OCI-LY7 (cell line): ENCODE results near the gene TRHDE. TPM values are rescaled to one million over a fixed set of nuclear protein-coding genes. Genes with fewer than 3 reads are reported as not detected.

ENCODE experiments used
- BruUV-seq: library from RNA; stranded (reverse); fragments of 400-500 nt; replicated peaks from 2 replicates; lab custom pipeline; 2021; lab: Mats Ljungman, UMichigan
- CTCF ChIA-PET: fragments of 300-600 bp; sonication (Branson Sonifier 250); formaldehyde crosslinking; loops from one replicate; lab custom pipeline; 2022; ENCODE audit warnings: antibody characterized with exemption; ENCODE audit not compliant: unreplicated experiment; lab: Charles Lee
- POLR2A ChIA-PET: fragments of 300-600 bp; sonication (Branson Sonifier 250); formaldehyde crosslinking; loops from one replicate; lab custom pipeline; 2022; ENCODE audit warnings: antibody characterized with exemption; lab: Charles Lee
- DNase-seq: peaks from one replicate; pipeline ENCODE4 v3.0.0-alpha.2; 2015; ENCODE audit warnings: low spot score
- H2AFZ ChIP-seq: fragments of 200-600 bp; sonication (generic), shearing (Covaris generic); 2 replicates; pipeline ENCODE4 v1.6.1; 2014; ENCODE audit warnings: mild to moderate bottlenecking, antibody characterized with exemption, low read length, moderate library complexity
- H3K27ac ChIP-seq: fragments of 200-600 bp; sonication (generic); 2 replicates; pipeline ENCODE4 v1.5.1; 2014; ENCODE audit warnings: mixed run types, low read depth, mild to moderate bottlenecking, moderate library complexity, low read length, inconsistent platforms; ENCODE audit not compliant: poor library complexity, severe bottlenecking
- H3K36me3 ChIP-seq: fragments of 200-600 bp; sonication (generic); 2 replicates; pipeline ENCODE4 v1.6.1; 2014; ENCODE audit warnings: mild to moderate bottlenecking, antibody characterized with exemption, low read length, moderate library complexity, mixed read lengths; ENCODE audit not compliant: insufficient read depth
- H3K4me1 ChIP-seq: fragments of 200-600 bp; sonication (generic); 2 replicates; pipeline ENCODE4 v1.5.1; 2014; ENCODE audit warnings: mild to moderate bottlenecking, low read length; ENCODE audit not compliant: insufficient read depth, poor library complexity, severe bottlenecking
- H3K4me2 ChIP-seq: fragments of 200-600 bp; sonication (generic); 2 replicates; pipeline ENCODE4 v1.6.1; 2014; ENCODE audit warnings: mild to moderate bottlenecking, low read length
- H3K4me3 ChIP-seq: fragments of 200-600 bp; sonication (generic); 2 replicates; pipeline ENCODE4 v1.5.1; 2014; ENCODE audit warnings: mild to moderate bottlenecking, low read depth, low read length; ENCODE audit not compliant: poor library complexity, severe bottlenecking
- H3K79me2 ChIP-seq: fragments of 200-600 bp; sonication (generic); 2 replicates; pipeline ENCODE4 v1.6.1; 2016; ENCODE audit warnings: low read depth, mild to moderate bottlenecking, low read length, moderate library complexity, mixed read lengths; ENCODE audit not compliant: insufficient read depth
- H3K9me2 ChIP-seq: fragments of 200-600 bp; sonication (generic); 2 replicates; pipeline ENCODE4 v1.6.1; 2016; ENCODE audit warnings: mild to moderate bottlenecking, low read length, mixed read lengths; ENCODE audit not compliant: insufficient read depth
- H3K9me3 ChIP-seq: fragments of 200-600 bp; sonication (generic); 2 replicates; pipeline ENCODE4 v1.6.1; 2014; ENCODE audit warnings: mild to moderate bottlenecking, mixed run types, low read length, mixed read lengths
- H4K20me1 ChIP-seq: fragments of 200-600 bp; sonication (generic); 2 replicates; pipeline ENCODE4 v1.6.1; 2014; ENCODE audit warnings: mild to moderate bottlenecking, antibody characterized with exemption, low read length, moderate library complexity, mixed read lengths; ENCODE audit not compliant: insufficient read depth
- EZH2phosphoT487 ChIP-seq: fragments of 200-600 bp; sonication (generic); IDR thresholded peaks from 2 replicates; pipeline ENCODE4 v1.6.1; 2018; ENCODE audit warnings: low read depth, borderline replicate concordance, mild to moderate bottlenecking, mixed run types, antibody characterized with exemption, low read length, moderate library complexity, mixed read lengths
- intact Hi-C: fragments of 100-400 bp; cut with micrococcal nuclease; formaldehyde crosslinking; loops from one replicate; pipeline ENCODE4 v1.10.0; 2022; ENCODE audit not compliant: unreplicated experiment
- total RNA-seq, 2 experiments: library from RNA; depleted of rRNA in 1 of 2; stranded (reverse); fragments of >200 nt in 1 of 2; shearing (Covaris generic) in 1 of 2; gene quantifications; 2 replicates each; pipeline ENCODE4 v1.2.3, GENCODE V29; 2014 to 2022
- TF ChIP-seq, protein P1 (sequence below): fragments of 200-600 bp; sonication (generic); conservative IDR thresholded peaks from 2 replicates; pipeline ENCODE4 v1.5.1; 2014; ENCODE audit warnings: mild to moderate bottlenecking, antibody characterized with exemption, low read length, moderate library complexity, mixed read lengths

Gene TRHDE
- total RNA-seq, 2 experiments from 2014 or later: not detected

DNA sequence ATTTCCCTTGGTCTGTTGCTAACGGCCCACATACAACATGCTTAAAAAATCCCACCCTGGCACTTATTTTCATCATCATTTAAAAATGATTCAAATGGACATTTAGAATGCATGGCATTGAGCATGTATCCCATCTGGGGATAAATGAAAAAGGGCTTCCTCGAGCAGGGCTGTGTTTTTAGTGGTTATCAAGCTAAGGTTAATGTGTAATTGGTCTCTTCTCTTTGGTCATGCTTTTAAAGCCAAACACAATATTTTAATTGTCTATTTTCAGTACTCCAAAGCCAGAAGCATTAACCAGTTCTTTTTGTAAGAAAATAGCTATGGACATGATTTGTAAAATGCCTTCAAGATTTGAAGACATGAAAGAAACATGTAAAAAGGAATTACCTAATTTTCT lies 1.9 kb upstream of the TRHDE start:
- Histone ChIP-seq H2AFZ (no peak overlapping the region), H3K4me3 (no peak overlapping the region), H3K27ac (no peak overlapping the region), H3K4me2 (no peak overlapping the region), H3K79me2 (no peaks in the 10 kb centered on the region), H4K20me1 (no peaks in the 10 kb centered on the region), H3K4me1 (no peaks in the 10 kb centered on the region), H3K9me2 (no peaks in the 10 kb centered on the region), H3K9me3 (no peaks in the 10 kb centered on the region), H3K36me3 (no peaks in the 10 kb centered on the region)
- no peak for DNase-seq
- POLR2A ChIA-PET: no interaction called here
- BruUV-seq: no TSS peak
- CTCF ChIA-PET: no interaction called here
- TF ChIP-seq EZH2phosphoT487: no peak
- TF ChIP-seq, protein P1, sequence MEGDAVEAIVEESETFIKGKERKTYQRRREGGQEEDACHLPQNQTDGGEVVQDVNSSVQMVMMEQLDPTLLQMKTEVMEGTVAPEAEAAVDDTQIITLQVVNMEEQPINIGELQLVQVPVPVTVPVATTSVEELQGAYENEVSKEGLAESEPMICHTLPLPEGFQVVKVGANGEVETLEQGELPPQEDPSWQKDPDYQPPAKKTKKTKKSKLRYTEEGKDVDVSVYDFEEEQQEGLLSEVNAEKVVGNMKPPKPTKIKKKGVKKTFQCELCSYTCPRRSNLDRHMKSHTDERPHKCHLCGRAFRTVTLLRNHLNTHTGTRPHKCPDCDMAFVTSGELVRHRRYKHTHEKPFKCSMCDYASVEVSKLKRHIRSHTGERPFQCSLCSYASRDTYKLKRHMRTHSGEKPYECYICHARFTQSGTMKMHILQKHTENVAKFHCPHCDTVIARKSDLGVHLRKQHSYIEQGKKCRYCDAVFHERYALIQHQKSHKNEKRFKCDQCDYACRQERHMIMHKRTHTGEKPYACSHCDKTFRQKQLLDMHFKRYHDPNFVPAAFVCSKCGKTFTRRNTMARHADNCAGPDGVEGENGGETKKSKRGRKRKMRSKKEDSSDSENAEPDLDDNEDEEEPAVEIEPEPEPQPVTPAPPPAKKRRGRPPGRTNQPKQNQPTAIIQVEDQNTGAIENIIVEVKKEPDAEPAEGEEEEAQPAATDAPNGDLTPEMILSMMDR: no peak
- intact Hi-C loops: no loop called here

DNA sequence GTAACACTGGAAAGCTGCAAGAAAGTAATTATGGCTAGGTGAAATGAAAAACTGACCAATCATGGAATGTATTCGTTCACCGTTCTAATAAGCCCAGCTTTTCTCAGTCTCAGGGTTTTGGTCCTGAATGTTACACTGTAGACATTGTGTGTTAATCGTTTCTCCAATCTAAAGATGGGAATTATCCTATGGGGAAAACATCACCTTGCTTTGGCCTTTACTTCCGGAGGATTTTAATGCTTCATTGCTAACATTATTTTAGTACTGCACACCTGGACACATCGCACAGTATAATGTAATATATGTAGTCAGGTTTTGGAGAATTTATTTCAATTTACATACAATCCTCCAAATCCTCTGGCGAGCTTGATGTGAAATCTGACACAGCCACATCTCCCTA lies 1.2 kb upstream of the TRHDE start:
- no peak overlapping the region for H3K4me3 ChIP-seq
- TF ChIP-seq EZH2phosphoT487: no peak
- TF ChIP-seq, protein P1: no peak
- H3K4me2 ChIP-seq: no peak overlapping the region
- H3K27ac ChIP-seq: no peak overlapping the region
- intact Hi-C loops: no loop called here
- no peaks in the 10 kb centered on the region for H3K4me1 ChIP-seq
- no peaks in the 10 kb centered on the region for H3K9me3 ChIP-seq
- no peaks in the 10 kb centered on the region for H3K9me2 ChIP-seq
- ChIA-PET CTCF (no interaction called here), POLR2A (no interaction called here)
- no peak for DNase-seq
- H4K20me1 ChIP-seq: no peaks in the 10 kb centered on the region
- H2AFZ ChIP-seq: no peak overlapping the region
- H3K79me2 ChIP-seq: no peaks in the 10 kb centered on the region
- no peaks in the 10 kb centered on the region for H3K36me3 ChIP-seq
- no TSS peak for BruUV-seq

DNA sequence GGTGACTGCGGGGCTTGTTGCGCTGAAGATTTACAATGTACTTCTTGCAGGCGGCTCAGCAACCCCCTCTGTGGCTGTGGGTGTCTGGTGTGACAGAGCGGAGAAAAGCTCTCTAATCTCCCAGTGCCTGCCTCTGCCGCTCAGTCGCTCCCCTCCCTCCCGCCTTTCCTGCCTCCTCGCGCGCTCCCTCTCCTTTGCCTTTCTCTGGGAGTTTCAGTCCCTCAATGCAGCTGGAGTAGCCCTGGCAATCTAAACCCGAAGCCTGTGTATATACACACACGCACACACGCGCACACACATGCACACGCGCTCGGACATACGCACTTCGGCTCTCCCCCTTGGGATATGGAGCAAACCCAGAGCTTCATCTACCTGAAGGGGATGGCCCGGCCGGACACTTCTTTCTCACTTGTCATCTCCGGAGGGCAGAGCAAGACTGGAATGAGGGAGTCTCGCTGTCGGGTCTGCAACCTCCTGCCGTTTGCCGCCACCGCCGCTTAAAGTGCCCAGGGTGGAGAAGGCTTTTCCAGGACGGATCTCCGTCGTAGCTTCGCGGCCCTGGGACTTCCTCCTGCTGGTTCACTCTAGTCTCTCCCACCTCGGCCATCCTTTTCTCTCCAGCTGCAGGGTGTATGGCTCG lies 599 bp upstream of the TRHDE start:
- BruUV-seq: no TSS peak
- no peaks in the 10 kb centered on the region for H3K36me3 ChIP-seq
- H3K27ac ChIP-seq: no peak overlapping the region
- no peaks in the 10 kb centered on the region for H3K79me2 ChIP-seq
- no peak for DNase-seq
- ChIA-PET CTCF (no interaction called here), POLR2A (no interaction called here)
- no peak overlapping the region for H3K4me3 ChIP-seq
- H3K9me2 ChIP-seq: no peaks in the 10 kb centered on the region
- no peaks in the 10 kb centered on the region for H3K9me3 ChIP-seq
- no peak for TF ChIP-seq EZH2phosphoT487
- TF ChIP-seq, protein P1: no peak
- no peaks in the 10 kb centered on the region for H3K4me1 ChIP-seq
- no peak overlapping the region for H2AFZ ChIP-seq
- H4K20me1 ChIP-seq: no peaks in the 10 kb centered on the region
- intact Hi-C loops: no loop called here
- no peak overlapping the region for H3K4me2 ChIP-seq
